Stimulated activated CD4-positive, alpha-beta T cell treated with anti-CD3 and anti-CD28 coated beads, TNF-alpha, amount 100 ng/mL, for 24 hours (primary cell): Measurements from ENCODE around the gene CDC42EP1.

Experiments
- DNase-seq, 3 experiments: peaks; one replicate each; pipeline ENCODE4 v3.0.0-alpha.2; 2020; ENCODE audit warnings: low read depth in 3 of 3

CDC42EP1 gene

GRCh38 chr22:37610480-37611129 lies 50.3 kb downstream of the CDC42EP1 start:
- no peak for DNase-seq

GRCh38 chr22:37611207-37611606 lies 50.9 kb downstream of the CDC42EP1 start:
- DNase-seq, result no peak

- DNase-seq, result no peak
These were observed 56.2 kb downstream of the CDC42EP1 start for GRCh38 chr22:37616201-37617083.

- no peak for DNase-seq
These were observed 57.2 kb downstream of the CDC42EP1 start for GRCh38 chr22:37617431-37617830.

- DNase-seq, result no peak
These were observed 57.9 kb downstream of the CDC42EP1 start for GRCh38 chr22:37618072-37618656.

GRCh38 chr22:37618674-37619073 lies 58.4 kb downstream of the CDC42EP1 start:
- DNase-seq, result no peak
